Ishikawa (cell line): ENCODE measurements around the gene HAPLN2.

ENCODE experiments used
- CEBPB ChIP-seq: IDR thresholded peaks from 2 replicates; pipeline ENCODE4 v1.6.1; 2012
- CREB1 ChIP-seq: IDR thresholded peaks from 2 replicates; pipeline ENCODE4 v1.6.1; 2012; ENCODE audit warnings: low read depth
- EGR1 ChIP-seq: IDR thresholded peaks from 2 replicates; pipeline ENCODE4 v1.6.1; 2012
- EP300 ChIP-seq: IDR thresholded peaks from 2 replicates; pipeline ENCODE4 v1.6.1; 2012; ENCODE audit warnings: borderline replicate concordance
- FOXM1 ChIP-seq: IDR thresholded peaks from 2 replicates; pipeline ENCODE4 v1.6.1; 2012; ENCODE audit warnings: low read depth, borderline replicate concordance
- NFIC ChIP-seq: IDR thresholded peaks from 2 replicates; pipeline ENCODE4 v1.6.1; 2012
- RAD21 ChIP-seq: IDR thresholded peaks from 2 replicates; pipeline ENCODE4 v1.6.1; 2012; ENCODE audit warnings: low read depth
- TAF1 ChIP-seq: IDR thresholded peaks from 2 replicates; pipeline ENCODE4 v1.6.1; 2012; ENCODE audit warnings: low read depth, mild to moderate bottlenecking
- TEAD4 ChIP-seq: IDR thresholded peaks from 2 replicates; pipeline ENCODE4 v1.6.1; 2012
- YY1 ChIP-seq: IDR thresholded peaks from 2 replicates; pipeline ENCODE4 v1.6.1; 2012; ENCODE audit warnings: low read depth
- ZBTB7A ChIP-seq: IDR thresholded peaks from 2 replicates; pipeline ENCODE4 v1.6.1; 2012; ENCODE audit warnings: low read depth
- TF ChIP-seq, protein P1 (sequence below): IDR thresholded peaks from 2 replicates; pipeline ENCODE4 v1.6.1; 2012
- TF ChIP-seq, protein P2 (sequence below): IDR thresholded peaks from 2 replicates; pipeline ENCODE4 v1.6.1; 2012; ENCODE audit warnings: low read depth, mild to moderate bottlenecking

DNA sequence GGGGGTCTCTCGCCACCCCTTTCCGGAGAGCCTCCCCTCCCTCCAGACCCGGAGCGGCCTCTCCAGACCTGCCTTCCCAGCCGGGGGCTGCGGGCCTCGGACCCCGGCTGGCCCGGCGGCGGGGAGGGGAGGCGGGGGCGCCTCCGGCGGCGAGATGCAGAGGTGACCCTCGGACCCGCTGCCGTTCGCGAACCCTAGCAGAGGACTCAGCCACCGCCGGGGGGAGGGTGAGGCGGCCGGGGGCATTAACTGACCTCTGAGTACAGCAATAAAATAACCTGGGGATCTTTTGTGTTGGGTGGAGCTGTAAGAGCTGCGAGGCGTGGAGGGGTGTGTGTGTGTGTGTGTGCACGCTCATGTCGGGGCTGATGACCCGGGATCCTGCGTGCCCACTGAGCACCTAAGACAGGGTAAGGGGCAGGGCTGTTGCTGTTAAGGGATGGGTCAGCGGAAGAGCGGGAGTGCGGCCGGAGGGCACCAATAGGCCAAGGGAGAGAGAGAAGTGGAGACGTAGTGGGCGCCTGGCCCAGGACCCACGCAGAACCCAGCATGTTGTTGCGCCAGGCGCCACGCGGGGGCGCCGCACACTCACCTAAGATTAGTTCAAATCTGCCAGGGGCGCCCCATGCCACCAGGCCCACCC is 6.3 kb downstream of the HAPLN2 start:
- TF ChIP-seq EGR1 = no peak
- no peak for TF ChIP-seq TAF1
- TF ChIP-seq CEBPB = no peak
- no peak for TF ChIP-seq YY1
- TF ChIP-seq RAD21 = peak; percentile 69
- TF ChIP-seq, protein P1, sequence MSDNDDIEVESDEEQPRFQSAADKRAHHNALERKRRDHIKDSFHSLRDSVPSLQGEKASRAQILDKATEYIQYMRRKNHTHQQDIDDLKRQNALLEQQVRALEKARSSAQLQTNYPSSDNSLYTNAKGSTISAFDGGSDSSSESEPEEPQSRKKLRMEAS = no peak
- TF ChIP-seq, protein P2, sequence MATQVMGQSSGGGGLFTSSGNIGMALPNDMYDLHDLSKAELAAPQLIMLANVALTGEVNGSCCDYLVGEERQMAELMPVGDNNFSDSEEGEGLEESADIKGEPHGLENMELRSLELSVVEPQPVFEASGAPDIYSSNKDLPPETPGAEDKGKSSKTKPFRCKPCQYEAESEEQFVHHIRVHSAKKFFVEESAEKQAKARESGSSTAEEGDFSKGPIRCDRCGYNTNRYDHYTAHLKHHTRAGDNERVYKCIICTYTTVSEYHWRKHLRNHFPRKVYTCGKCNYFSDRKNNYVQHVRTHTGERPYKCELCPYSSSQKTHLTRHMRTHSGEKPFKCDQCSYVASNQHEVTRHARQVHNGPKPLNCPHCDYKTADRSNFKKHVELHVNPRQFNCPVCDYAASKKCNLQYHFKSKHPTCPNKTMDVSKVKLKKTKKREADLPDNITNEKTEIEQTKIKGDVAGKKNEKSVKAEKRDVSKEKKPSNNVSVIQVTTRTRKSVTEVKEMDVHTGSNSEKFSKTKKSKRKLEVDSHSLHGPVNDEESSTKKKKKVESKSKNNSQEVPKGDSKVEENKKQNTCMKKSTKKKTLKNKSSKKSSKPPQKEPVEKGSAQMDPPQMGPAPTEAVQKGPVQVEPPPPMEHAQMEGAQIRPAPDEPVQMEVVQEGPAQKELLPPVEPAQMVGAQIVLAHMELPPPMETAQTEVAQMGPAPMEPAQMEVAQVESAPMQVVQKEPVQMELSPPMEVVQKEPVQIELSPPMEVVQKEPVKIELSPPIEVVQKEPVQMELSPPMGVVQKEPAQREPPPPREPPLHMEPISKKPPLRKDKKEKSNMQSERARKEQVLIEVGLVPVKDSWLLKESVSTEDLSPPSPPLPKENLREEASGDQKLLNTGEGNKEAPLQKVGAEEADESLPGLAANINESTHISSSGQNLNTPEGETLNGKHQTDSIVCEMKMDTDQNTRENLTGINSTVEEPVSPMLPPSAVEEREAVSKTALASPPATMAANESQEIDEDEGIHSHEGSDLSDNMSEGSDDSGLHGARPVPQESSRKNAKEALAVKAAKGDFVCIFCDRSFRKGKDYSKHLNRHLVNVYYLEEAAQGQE = no peak
- TF ChIP-seq EP300 = no peak
- no peak for TF ChIP-seq FOXM1
- TF ChIP-seq CREB1 = no peak
- TF ChIP-seq NFIC = no peak
- TF ChIP-seq TEAD4 = no peak
- peak; percentile 66 for TF ChIP-seq ZBTB7A
